Occipital lobe (tissue), 2 donors: ENCODE measurements around the gene PRAMEF20. TPM values are rescaled to one million over a fixed set of nuclear protein-coding genes. Genes with fewer than 3 reads are reported as not detected.

Experiments used
- DNase-seq: peaks from one replicate; lab custom pipeline; 2025; lab: John Stamatoyannopoulos, UW
- total RNA-seq: library from RNA; depleted of rRNA; stranded (reverse); fragments of >200 nt; gene quantifications from one replicate; pipeline ENCODE4 v1.2.3, GENCODE V29; 2014

Gene PRAMEF20
- total RNA-seq, 1 donor from 2014 or later = not detected

DNA sequence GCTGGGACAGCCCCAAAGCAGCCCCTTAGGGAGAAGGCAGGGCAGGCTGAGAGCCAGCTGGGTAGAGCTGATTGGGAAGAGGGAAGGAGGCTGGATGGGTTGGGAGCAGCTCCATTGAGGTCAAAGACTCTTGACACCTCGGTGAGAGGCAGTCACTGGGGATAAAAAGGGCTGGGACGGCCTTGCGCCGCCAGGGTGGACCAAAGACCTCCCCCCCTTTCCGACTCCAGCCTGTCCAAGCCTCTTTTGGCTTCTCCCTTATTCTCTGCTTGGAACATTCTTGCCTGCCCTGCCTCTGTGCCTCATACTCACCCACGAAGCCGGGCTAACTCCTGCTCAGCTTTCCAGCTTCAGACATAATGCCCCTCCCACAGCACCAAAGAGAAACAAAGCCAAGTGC, 52.4 kb downstream of the PRAMEF20 start:
- DNase-seq = no peak

DNA sequence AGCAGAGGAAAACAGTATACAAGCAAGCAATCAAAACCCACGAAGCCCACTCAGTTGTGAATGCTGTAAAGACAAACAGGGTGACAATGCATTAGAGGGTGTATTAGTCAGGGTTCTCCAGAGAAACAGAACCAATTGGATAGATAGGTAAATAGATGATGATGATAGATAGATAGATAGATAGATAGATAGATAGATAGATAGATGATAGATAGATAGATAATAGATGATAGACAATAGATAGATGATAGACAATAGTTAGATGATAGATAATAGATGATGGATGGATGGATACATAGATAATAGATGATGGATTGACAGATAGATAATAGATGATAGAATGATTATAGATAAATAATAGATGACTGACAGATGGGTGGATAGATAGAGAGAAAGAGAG, 55.3 kb downstream of the PRAMEF20 start:
- no peak for DNase-seq

DNA sequence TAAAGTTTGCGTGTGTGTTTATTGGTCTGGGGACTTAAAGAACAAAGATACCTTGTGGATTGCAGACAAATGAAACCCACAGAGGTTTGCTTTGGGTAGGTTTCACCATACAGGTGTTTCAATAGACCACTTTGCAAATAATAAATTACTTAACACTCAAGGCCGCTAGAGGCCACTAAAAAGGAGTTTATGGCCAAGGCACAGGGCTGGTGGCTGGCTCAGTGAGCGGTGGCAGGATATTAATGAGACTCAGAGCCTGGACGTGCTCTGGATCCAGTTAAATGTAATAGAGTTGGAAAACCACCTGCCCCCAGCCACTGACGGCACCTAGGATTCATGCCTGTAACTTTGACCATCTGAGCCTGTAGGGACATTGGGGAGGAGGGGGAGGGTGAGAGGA, 59.1 kb downstream of the PRAMEF20 start:
- DNase-seq = no peak

Other genes starting within 250 kb of the PRAMEF20 start
- not detected for gene HNRNPCL4, start 244.8 kb upstream of the PRAMEF20 start, total RNA-seq
- gene PRAMEF9, start 238.6 kb upstream of the PRAMEF20 start, total RNA-seq = not detected
- gene PRAMEF13, start 209.0 kb upstream of the PRAMEF20 start, total RNA-seq = not detected
- gene PRAMEF18, start 184.3 kb upstream of the PRAMEF20 start, total RNA-seq = not detected
- gene PRAMEF5, start 156.3 kb upstream of the PRAMEF20 start, total RNA-seq = not detected
- gene PRAMEF8, start 125.3 kb upstream of the PRAMEF20 start, total RNA-seq = not detected
- not detected for gene PRAMEF33, start 106.9 kb upstream of the PRAMEF20 start, total RNA-seq
- gene PRAMEF15, start 94.9 kb upstream of the PRAMEF20 start, total RNA-seq = not detected
- gene PRAMEF14, start 63.3 kb upstream of the PRAMEF20 start, total RNA-seq = not detected
- gene PRAMEF19, start 38.5 kb upstream of the PRAMEF20 start, total RNA-seq = not detected
- gene PRAMEF17, start 20.8 kb upstream of the PRAMEF20 start, total RNA-seq = not detected
- gene LRRC38, start 103.6 kb downstream of the PRAMEF20 start, total RNA-seq = not detected
- gene PDPN, start 173.4 kb downstream of the PRAMEF20 start, total RNA-seq = 5.9 TPM